Measurements from ENCODE around the gene BCAT1. TPM values are rescaled to one million over a fixed set of nuclear protein-coding genes. Genes with fewer than 3 reads are reported as not detected.
A peak's percentile ranks its signal among the peaks of the same experiment; 100 is the strongest.

BCAT1 gene
- total and polyA plus RNA-seq, 2 donors from 2014 or later = 1.3 to 15.5 TPM

- no peaks in the 10 kb centered on the region for H3K4me1 ChIP-seq (ENCODE audit: control insufficient read depth in 2 of 3, insufficient read depth in 2 of 3, low read depth in 1 of 3, low read length in 3 of 3)
- H3K4me3 ChIP-seq (ENCODE audit: low read length in 3 of 3) = no peak overlapping the region
- H3K27ac ChIP-seq (ENCODE audit: low read depth in 2 of 2, low read length in 2 of 2) = no peak overlapping the region
- H3K9ac ChIP-seq (ENCODE audit: low read length in 3 of 3) = no peak overlapping the region
- H3K36me3 ChIP-seq (ENCODE audit: control insufficient read depth in 2 of 3, insufficient read depth in 3 of 3, low read length in 3 of 3) = no peaks in the 10 kb centered on the region
- H3K9me3 ChIP-seq (ENCODE audit: control insufficient read depth in 2 of 3, insufficient read depth in 1 of 3, low read length in 3 of 3) = no peaks in the 10 kb centered on the region
- intact Hi-C loops (cut with DNase I) = no loop called here
- TF ChIP-seq, protein P1, sequence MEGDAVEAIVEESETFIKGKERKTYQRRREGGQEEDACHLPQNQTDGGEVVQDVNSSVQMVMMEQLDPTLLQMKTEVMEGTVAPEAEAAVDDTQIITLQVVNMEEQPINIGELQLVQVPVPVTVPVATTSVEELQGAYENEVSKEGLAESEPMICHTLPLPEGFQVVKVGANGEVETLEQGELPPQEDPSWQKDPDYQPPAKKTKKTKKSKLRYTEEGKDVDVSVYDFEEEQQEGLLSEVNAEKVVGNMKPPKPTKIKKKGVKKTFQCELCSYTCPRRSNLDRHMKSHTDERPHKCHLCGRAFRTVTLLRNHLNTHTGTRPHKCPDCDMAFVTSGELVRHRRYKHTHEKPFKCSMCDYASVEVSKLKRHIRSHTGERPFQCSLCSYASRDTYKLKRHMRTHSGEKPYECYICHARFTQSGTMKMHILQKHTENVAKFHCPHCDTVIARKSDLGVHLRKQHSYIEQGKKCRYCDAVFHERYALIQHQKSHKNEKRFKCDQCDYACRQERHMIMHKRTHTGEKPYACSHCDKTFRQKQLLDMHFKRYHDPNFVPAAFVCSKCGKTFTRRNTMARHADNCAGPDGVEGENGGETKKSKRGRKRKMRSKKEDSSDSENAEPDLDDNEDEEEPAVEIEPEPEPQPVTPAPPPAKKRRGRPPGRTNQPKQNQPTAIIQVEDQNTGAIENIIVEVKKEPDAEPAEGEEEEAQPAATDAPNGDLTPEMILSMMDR (IDR thresholded peaks at IDR 0.05; ENCODE audit: borderline replicate concordance, extremely low read depth, insufficient read depth) = no peak
- DNase-seq = no peak
- no peak for FAIRE-seq
- H3K27me3 ChIP-seq (ENCODE audit: control insufficient read depth, insufficient read depth, low read length) = no peaks in the 10 kb centered on the region
Measured at GRCh38 chr12:24954261-24954660, 5.4 kb upstream of the BCAT1 start.

DNA sequence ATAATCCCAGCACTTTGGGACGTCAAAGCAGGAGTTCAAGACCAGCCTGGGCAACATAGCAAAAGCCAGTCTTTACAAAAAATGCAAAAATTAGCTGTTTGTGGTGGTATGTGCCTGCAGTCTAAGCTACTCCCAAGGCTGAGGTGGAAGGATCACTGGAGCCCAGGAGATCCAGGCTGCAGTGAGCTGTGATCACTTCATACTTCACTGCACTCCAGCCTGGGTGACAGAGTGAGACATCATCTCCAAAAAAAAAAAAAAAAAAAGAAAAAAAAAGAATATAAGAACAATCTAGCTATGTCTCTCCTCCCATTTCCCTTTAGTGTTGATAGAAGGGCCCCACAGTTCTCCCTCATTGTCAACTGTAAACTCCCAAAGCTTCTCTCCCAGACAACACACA, 3.5 kb upstream of the BCAT1 start:
- Histone ChIP-seq H3K36me3 (ENCODE audit: control insufficient read depth in 2 of 3, insufficient read depth in 3 of 3, low read length in 3 of 3) (no peaks in the 10 kb centered on the region), H3K9ac (ENCODE audit: low read length in 3 of 3) (no peak overlapping the region), H3K9me3 (ENCODE audit: control insufficient read depth in 2 of 3, insufficient read depth in 1 of 3, low read length in 3 of 3) (no peaks in the 10 kb centered on the region), H3K27me3 (ENCODE audit: control insufficient read depth, insufficient read depth, low read length) (no peaks in the 10 kb centered on the region), H3K4me3 (ENCODE audit: low read length in 3 of 3) (no peak overlapping the region), H3K4me1 (ENCODE audit: control insufficient read depth in 2 of 3, insufficient read depth in 2 of 3, low read depth in 1 of 3, low read length in 3 of 3) (peaks cover 0 to 3% (median 3%) of the 10 kb centered on the region in 3 donors), H3K27ac (ENCODE audit: low read depth in 2 of 2, low read length in 2 of 2) (no peak overlapping the region)
- TF ChIP-seq, protein P1 (IDR thresholded peaks at IDR 0.05; ENCODE audit: borderline replicate concordance, extremely low read depth, insufficient read depth) = no peak
- no peak for DNase-seq
- intact Hi-C loops (cut with DNase I) = no loop called here
- FAIRE-seq = no peak

DNA sequence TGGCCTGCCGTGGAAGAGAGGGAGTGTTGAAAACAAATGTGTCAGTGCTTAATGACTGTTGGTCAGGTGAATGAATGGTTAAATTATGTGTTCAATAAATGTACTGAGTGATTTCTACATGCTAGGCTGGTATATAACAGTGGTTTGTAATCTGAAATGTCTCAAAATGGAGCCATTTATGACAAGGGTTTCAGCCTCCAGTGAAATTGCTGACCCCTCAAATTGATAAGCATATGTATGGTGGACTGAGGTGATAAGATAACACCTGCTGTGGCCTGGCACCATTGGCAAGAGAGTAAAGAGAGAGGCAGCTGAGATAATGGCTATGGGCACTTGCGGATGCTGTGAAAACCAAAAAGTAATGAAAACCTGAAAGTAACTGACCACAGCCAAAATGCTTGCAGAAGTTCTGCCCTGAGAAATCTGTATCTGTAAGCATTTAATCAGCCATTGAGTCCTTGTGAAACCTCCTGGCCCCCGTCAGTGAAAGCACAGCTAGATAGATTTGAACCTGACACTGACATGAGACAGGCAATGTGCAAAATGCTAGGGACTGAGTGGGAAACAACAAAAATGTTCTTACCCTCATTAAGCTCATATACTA, 1.4 kb upstream of the BCAT1 start:
- H3K4me1 ChIP-seq (ENCODE audit: control insufficient read depth in 2 of 3, insufficient read depth in 2 of 3, low read depth in 1 of 3, low read length in 3 of 3) = peaks cover 0 to 3% (median 3%) of the 10 kb centered on the region in 3 donors
- no peak overlapping the region for H3K9ac ChIP-seq (ENCODE audit: low read length in 3 of 3)
- DNase-seq = no peak
- no peaks in the 10 kb centered on the region for H3K36me3 ChIP-seq (ENCODE audit: control insufficient read depth in 2 of 3, insufficient read depth in 3 of 3, low read length in 3 of 3)
- intact Hi-C loops (cut with DNase I) = no loop called here
- no peaks in the 10 kb centered on the region for H3K9me3 ChIP-seq (ENCODE audit: control insufficient read depth in 2 of 3, insufficient read depth in 1 of 3, low read length in 3 of 3)
- H3K4me3 ChIP-seq (ENCODE audit: low read length in 3 of 3) = no peak overlapping the region
- no peak overlapping the region for H3K27ac ChIP-seq (ENCODE audit: low read depth in 2 of 2, low read length in 2 of 2)
- TF ChIP-seq, protein P1 (IDR thresholded peaks at IDR 0.05; ENCODE audit: borderline replicate concordance, extremely low read depth, insufficient read depth) = no peak
- no peak for FAIRE-seq
- no peaks in the 10 kb centered on the region for H3K27me3 ChIP-seq (ENCODE audit: control insufficient read depth, insufficient read depth, low read length)

GRCh38 chr12:24948420-24948756, 513 bp downstream of the BCAT1 start:
- FAIRE-seq (no peak), DNase-seq (peak in 2 of 5 donors; percentile 58 to 64)
- Histone ChIP-seq H3K4me1 (ENCODE audit: control insufficient read depth in 2 of 3, insufficient read depth in 2 of 3, low read depth in 1 of 3, low read length in 3 of 3) (peaks cover 0 to 3% (median 3%) of the 10 kb centered on the region in 3 donors), H3K27me3 (ENCODE audit: control insufficient read depth, insufficient read depth, low read length) (no peaks in the 10 kb centered on the region), H3K9ac (ENCODE audit: low read length in 3 of 3) (peak overlapping the region in 1 of 3 donors; percentile 88), H3K9me3 (ENCODE audit: control insufficient read depth in 2 of 3, insufficient read depth in 1 of 3, low read length in 3 of 3) (no peaks in the 10 kb centered on the region), H3K27ac (ENCODE audit: low read depth in 2 of 2, low read length in 2 of 2) (no peak overlapping the region), H3K4me3 (ENCODE audit: low read length in 3 of 3) (peak overlapping the region; percentile 60 to 94 (median 91)), H3K36me3 (ENCODE audit: control insufficient read depth in 2 of 3, insufficient read depth in 3 of 3, low read length in 3 of 3) (no peaks in the 10 kb centered on the region)
- TF ChIP-seq, protein P1 (IDR thresholded peaks at IDR 0.05; ENCODE audit: borderline replicate concordance, extremely low read depth, insufficient read depth) = no peak
- intact Hi-C loops (cut with DNase I) = no loop called here

Data from kidney (tissue), 14 donors.